ENCODE data around the gene LIMK2. TPM values are rescaled to one million over a fixed set of nuclear protein-coding genes. Genes with fewer than 3 reads are reported as not detected.
A peak's percentile ranks its signal among the peaks of the same experiment; 100 is the strongest.
"Not testable (repeated sequence)": the region's sequence is repeated elsewhere in the genome, so short reads cannot be mapped to it uniquely, and the experiment has no call there.

The LIMK2 gene
- total RNA-seq, 2 donors from 2014 or later = 27.5 to 79.8 TPM

DNA sequence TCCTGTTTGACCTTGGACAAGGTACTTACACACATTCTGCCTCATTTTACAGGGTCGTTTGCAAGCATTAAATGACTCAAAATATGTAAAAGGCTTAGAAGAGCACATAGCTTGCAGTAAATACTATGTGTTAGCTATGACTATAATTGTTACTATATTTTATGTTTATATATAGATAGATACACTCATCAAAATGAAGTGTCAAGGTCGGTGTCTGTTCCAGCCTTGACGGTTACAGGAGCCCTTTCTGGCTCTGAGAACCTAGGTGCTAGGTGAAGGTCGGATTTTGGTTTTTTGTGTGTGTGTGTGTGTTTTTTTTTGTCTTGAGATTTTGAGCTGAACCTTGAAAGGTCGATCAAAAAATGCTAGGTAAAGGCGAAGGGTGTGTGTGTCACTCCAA is 24.5 kb upstream of the LIMK2 start:
- Histone ChIP-seq H3K9me3 (no peaks in the 10 kb centered on the region), H3K27me3 (no peaks in the 10 kb centered on the region), H3K36me3 (replicated peaks in 1 of 2; ENCODE audit: insufficient read depth in 1 of 2, low read depth in 2 of 2) (peaks cover 0 to 6% of the 10 kb centered on the region in 2 donors), H3K4me3 (no peak overlapping the region), H3K4me1 (no peaks in the 10 kb centered on the region), H3K27ac (no peak overlapping the region)
- intact Hi-C loops (cut with DNase I) = no loop called here
- TF ChIP-seq, protein P1, sequence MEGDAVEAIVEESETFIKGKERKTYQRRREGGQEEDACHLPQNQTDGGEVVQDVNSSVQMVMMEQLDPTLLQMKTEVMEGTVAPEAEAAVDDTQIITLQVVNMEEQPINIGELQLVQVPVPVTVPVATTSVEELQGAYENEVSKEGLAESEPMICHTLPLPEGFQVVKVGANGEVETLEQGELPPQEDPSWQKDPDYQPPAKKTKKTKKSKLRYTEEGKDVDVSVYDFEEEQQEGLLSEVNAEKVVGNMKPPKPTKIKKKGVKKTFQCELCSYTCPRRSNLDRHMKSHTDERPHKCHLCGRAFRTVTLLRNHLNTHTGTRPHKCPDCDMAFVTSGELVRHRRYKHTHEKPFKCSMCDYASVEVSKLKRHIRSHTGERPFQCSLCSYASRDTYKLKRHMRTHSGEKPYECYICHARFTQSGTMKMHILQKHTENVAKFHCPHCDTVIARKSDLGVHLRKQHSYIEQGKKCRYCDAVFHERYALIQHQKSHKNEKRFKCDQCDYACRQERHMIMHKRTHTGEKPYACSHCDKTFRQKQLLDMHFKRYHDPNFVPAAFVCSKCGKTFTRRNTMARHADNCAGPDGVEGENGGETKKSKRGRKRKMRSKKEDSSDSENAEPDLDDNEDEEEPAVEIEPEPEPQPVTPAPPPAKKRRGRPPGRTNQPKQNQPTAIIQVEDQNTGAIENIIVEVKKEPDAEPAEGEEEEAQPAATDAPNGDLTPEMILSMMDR (IDR thresholded peaks at IDR 0.05) = no peak
- no peak for TF ChIP-seq POLR2A (IDR thresholded peaks at IDR 0.05)
- 63 to 65% methylated on average over 6 of the region's 6 CpGs for WGBS, 2 donors
- ATAC-seq = no peak
- no peak for DNase-seq

DNA sequence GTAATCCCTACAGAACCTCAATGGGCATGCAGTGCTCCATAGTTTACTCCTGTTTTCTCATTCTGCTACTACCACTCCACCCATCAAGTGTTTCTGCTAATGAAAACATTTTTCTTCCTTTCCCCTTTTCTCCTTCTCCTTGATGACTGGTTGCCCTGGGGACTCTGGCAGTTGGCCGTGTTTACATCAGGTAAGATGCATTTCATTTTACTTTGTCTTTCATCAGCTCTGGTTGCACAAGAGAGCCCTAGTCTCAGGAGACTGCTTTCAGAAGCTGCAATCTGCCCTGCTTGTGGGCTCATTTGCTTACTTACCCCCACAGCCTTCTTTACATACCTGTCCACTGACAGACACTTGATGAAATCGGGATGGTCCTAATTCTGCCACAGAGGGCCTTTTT is 19.6 kb upstream of the LIMK2 start:
- intact Hi-C loops (cut with DNase I) = no loop called here
- 67 to 80% methylated on average over 2 of the region's 2 CpGs for WGBS, 2 donors
- DNase-seq = no peak
- Histone ChIP-seq H3K27me3 (no peaks in the 10 kb centered on the region), H3K4me3 (no peak overlapping the region), H3K9me3 (no peaks in the 10 kb centered on the region), H3K36me3 (replicated peaks in 1 of 2; ENCODE audit: insufficient read depth in 1 of 2, low read depth in 2 of 2) (peaks cover 6% of the 10 kb centered on the region in 2 donors), H3K27ac (no peak overlapping the region), H3K4me1 (no peaks in the 10 kb centered on the region)
- ATAC-seq = no peak
- TF ChIP-seq, protein P1 (IDR thresholded peaks at IDR 0.05) = no peak
- no peak for TF ChIP-seq POLR2A (IDR thresholded peaks at IDR 0.05)

DNA sequence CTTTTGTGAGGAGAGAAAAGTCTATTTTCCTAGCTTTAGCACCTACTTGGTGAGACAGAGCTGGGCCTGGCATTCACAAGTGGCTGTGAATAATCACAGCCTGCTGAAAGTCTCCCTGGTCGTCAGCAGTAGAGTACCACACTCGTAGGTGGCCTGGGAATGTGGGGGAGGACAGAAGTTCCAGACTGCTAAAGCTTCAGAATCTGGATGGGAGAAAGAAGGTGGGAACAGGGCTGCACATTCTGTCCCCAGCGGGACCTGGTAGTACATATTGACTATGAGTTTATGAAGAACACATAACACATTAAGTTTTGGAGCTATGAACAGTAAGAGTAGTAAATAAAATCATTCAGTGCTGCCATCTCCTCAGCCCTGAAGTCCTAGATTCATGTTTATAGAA is 19.0 kb upstream of the LIMK2 start:
- no peaks in the 10 kb centered on the region for H3K9me3 ChIP-seq
- no peak overlapping the region for H3K4me3 ChIP-seq
- H3K27me3 ChIP-seq = no peaks in the 10 kb centered on the region
- H3K27ac ChIP-seq = no peak overlapping the region
- DNase-seq (no peak), ATAC-seq (no peak)
- H3K4me1 ChIP-seq = no peaks in the 10 kb centered on the region
- 78 to 84% methylated on average over 3 of the region's 3 CpGs for WGBS, 2 donors
- TF ChIP-seq, protein P1 (IDR thresholded peaks at IDR 0.05) = no peak
- no peak for TF ChIP-seq POLR2A (IDR thresholded peaks at IDR 0.05)
- H3K36me3 ChIP-seq (replicated peaks in 1 of 2; ENCODE audit: insufficient read depth in 1 of 2, low read depth in 2 of 2) = peaks cover 6% of the 10 kb centered on the region in 2 donors
- intact Hi-C loops (cut with DNase I) = no loop called here

DNA sequence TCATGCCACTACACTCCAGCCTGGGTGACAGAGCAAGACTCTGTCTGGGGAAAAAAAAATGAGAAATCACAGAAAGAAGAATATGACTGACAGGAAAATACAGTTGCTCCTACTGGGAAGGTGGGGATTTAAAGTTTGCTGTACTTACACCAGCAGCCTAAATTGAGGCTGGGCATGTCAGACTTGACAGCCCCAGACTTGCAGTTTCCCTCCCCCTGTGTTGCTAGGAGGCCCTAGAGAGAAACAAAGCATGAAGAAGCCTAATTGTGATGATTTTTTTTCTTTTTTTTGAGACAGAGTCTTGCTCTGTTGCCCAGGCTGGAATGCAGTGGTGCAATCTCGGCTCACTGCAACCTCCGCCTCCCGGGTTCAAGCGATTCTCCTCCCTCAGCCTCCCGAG is 17.4 kb upstream of the LIMK2 start:
- WGBS, 2 donors = 94 to 96% methylated on average over 5 of the region's 5 CpGs
- H3K27me3 ChIP-seq; H3K4me1 ChIP-seq; H3K36me3 ChIP-seq (replicated peaks in 1 of 2; ENCODE audit: insufficient read depth in 1 of 2, low read depth in 2 of 2); DNase-seq; H3K27ac ChIP-seq; ATAC-seq; intact Hi-C loops (cut with DNase I); H3K4me3 ChIP-seq; H3K9me3 ChIP-seq: not testable (repeated sequence)

DNA sequence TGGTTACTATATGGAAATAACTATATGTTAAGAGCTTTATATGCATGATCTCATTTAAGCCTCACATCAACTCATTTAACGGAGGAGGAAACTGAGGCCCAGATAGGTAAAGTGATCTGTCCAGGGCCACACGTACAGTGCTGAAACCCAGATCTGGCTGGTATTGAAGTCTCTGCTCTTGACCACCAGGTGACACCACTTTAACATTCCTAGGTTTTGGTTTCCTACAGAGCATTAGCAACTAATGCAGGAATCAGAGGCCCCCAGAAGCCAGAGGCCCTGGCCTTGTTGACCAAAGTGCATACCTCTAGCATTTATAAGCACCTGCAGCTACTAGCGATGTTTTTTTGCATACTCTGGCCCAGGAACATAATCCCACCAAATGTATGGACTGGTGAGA is 12.9 kb upstream of the LIMK2 start:
- H3K27ac ChIP-seq = no peak overlapping the region
- TF ChIP-seq, protein P1 (IDR thresholded peaks at IDR 0.05) = peak in 1 of 7 experiments; percentile 12
- TF ChIP-seq POLR2A (IDR thresholded peaks at IDR 0.05) = no peak
- no peaks in the 10 kb centered on the region for H3K27me3 ChIP-seq
- no peaks in the 10 kb centered on the region for H3K9me3 ChIP-seq
- DNase-seq (no peak), ATAC-seq (no peak)
- WGBS, 2 donors = 89 to 97% methylated on average over 3 of the region's 3 CpGs
- H3K4me1 ChIP-seq = no peaks in the 10 kb centered on the region
- intact Hi-C loops (cut with DNase I) = no loop called here
- peaks cover 11 to 17% of the 10 kb centered on the region in 2 donors for H3K36me3 ChIP-seq (replicated peaks in 1 of 2; ENCODE audit: insufficient read depth in 1 of 2, low read depth in 2 of 2)
- H3K4me3 ChIP-seq = no peak overlapping the region

DNA sequence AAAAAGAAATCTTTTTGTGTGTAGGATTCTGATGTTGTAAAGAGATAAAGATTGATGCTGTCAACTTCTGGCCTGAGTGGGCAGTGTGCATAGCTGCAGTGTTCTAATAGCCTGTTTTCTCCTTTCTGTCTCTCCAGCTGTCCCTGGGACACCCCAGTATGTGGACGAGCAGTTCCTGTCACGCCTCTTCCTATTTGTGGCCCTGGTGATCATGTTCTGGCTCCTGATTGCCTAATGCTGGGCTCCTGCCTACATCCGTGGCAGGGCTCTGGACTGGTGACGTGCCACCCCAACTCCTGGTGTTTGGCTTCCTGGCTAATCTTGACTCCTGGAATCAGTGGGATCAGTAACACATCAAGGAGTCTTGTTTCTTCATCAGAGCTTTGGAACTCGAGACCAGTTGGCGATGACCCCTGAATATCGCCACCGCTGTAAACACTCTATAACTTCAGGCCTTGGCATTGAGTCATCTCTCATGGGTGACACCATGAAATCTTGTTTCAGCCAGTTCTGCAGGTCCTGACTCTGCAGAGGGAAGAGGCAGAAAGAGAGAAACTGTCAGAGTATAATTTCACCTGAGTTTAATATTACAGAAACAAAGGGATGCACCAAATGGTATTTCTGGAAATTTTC is 7.6 kb upstream of the LIMK2 start:
- not testable (repeated sequence) for H3K27ac ChIP-seq
- 81 to 90% methylated on average over 7 to 8 of the region's 8 CpGs for WGBS, 2 donors

DNA sequence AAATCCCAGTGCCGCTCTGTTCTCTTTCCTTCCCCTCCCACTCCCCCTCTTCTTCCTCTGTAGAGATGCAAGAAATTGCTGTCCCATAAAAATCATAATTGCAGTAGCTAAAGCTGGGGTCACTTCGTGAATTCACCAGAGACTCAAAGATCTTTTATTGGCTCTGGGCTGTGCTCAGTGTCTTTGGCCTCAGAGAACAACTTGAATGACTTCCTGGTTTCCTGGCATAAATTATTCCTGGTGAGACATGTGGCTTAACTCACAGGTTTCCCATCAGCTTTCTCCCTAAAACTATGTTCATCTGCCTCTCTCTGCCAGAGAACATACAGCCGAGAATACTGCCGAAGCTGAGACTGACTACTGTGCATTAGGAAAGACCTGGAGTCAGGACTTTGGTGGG is 7.0 kb upstream of the LIMK2 start:
- H3K36me3 ChIP-seq (replicated peaks in 1 of 2; ENCODE audit: insufficient read depth in 1 of 2, low read depth in 2 of 2); H3K27ac ChIP-seq; intact Hi-C loops (cut with DNase I); DNase-seq; ATAC-seq; H3K4me3 ChIP-seq; H3K27me3 ChIP-seq; H3K9me3 ChIP-seq: not testable (repeated sequence)
- peaks cover 16% of the 10 kb centered on the region for H3K4me1 ChIP-seq
- 71 to 90% methylated on average over 4 of the region's 4 CpGs for WGBS, 2 donors

More for the DNA sequence above, 7.6 kb upstream of the LIMK2 start:
- intact Hi-C loops (cut with DNase I); H3K4me3 ChIP-seq; H3K27me3 ChIP-seq; H3K9me3 ChIP-seq; ATAC-seq; DNase-seq: not testable (repeated sequence)
- Histone ChIP-seq H3K4me1 (peaks cover 16% of the 10 kb centered on the region), H3K36me3 (replicated peaks in 1 of 2; ENCODE audit: insufficient read depth in 1 of 2, low read depth in 2 of 2) (peaks cover 5 to 12% of the 10 kb centered on the region in 2 donors)

DNA sequence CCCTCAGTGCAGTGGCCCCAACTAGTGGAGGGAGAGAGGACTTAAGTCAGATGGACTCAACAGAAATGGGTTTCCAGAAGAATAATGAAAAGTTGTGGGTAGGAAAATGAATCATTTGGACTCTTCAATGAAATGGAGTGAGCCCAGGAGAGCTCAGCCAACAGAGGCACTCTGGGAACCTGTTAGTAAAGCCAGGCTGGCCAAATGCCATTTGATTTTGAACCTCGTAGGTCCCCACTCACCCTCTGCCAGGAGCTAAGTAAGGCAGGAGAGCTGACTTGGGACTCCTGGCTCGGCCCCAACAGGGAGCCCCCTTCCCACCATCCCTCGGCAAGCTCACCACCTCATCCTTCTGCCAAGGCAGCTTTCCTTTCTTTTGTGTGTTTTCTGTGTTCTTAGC is 5.6 kb upstream of the LIMK2 start:
- H3K27ac ChIP-seq = peak overlapping the region in 1 of 4 donors; percentile 39
- H3K27me3 ChIP-seq; H3K9me3 ChIP-seq; ATAC-seq; H3K4me3 ChIP-seq; DNase-seq; H3K36me3 ChIP-seq (replicated peaks in 1 of 2; ENCODE audit: insufficient read depth in 1 of 2, low read depth in 2 of 2); intact Hi-C loops (cut with DNase I): not testable (repeated sequence)
- H3K4me1 ChIP-seq = peaks cover 21% of the 10 kb centered on the region
- 57 to 78% methylated on average over 3 of the region's 3 CpGs for WGBS, 2 donors

All from body of pancreas (tissue), 4 donors.